GM11168 (cell line): ENCODE measurements around the gene MR1.

Experiments
- in situ Hi-C: fragments of 300-500 bp; cut with MboI; formaldehyde crosslinking; loops from one replicate; pipeline ENCODE4 v1.12.0; 2022; ENCODE audit warnings: low sequenced_read_pairs; ENCODE audit not compliant: unreplicated experiment

MR1 gene

DNA sequence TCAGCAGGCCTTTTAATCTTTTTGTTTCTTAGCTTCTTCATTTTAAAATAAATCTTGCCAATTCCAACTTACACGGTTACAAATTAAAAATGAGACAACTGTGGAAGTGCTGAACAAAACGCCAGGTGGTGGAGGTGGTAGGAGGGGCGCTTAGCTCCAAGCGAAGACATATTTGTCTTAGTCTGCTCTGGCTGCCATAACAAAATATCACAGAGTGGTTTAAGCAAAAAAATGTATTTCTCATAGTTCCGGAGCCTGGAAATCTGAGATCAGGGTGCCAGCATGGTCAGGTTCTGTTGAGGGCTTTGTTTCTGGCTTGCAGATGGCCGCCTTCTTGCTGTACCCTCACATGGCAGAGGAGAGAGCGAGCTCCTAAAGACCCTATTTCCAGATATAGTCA, 69.6 kb downstream of the MR1 start:
- in situ Hi-C loops, result no loop called here

DNA sequence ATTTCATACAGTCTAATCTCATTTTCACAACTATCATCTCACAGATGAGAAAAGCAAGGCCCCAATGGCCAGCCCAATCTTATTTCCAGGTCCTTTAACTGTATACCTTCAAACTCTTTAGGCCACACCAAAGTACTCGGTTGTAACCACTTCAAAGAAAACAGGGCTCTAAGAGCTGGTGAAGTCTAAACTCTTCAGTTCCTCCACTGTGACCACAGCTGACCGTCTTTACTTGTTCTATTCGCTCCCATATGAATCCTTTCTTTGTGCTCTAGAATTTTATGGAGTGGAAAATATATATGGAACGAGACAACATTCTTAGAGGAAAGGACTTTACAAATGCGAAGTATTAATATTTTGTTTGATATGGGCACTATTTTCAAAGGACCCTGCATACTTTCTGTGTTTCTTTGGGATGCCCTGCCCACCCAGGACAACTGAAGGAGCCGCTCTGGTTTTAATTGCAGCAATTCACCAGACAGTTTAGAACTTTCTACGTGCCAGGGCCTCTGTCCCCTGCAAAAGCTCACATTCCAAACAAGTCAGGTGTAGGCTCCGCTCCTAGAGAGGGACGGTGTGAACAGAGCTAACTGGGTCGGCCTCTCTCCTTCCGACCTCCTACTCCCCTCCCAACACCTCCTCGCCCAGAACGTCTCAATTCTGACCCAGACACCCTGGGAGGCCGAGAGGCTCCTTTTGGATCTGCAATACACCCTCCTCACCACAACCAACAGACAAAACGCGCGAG, 70.4 kb downstream of the MR1 start:
- in situ Hi-C loops, result no loop called here

DNA sequence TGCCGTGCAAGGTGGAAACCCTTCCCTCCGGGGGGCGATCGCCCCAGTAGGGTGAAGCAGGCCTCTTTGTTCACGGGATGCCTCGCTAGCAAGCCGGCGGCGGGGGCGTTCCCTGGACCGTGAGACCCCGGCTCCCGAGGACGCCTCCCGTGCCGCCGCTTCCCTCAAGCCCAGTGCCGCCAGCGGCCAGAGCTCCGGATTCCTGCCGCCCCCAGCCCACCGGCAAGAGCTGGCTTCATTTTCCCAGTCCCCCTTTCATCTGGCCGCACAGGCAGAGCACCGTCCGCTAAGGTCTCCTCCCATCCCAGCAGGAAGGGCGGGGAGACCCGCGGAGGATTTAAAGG, 71.0 kb downstream of the MR1 start:
- in situ Hi-C loops, result no loop called here

DNA sequence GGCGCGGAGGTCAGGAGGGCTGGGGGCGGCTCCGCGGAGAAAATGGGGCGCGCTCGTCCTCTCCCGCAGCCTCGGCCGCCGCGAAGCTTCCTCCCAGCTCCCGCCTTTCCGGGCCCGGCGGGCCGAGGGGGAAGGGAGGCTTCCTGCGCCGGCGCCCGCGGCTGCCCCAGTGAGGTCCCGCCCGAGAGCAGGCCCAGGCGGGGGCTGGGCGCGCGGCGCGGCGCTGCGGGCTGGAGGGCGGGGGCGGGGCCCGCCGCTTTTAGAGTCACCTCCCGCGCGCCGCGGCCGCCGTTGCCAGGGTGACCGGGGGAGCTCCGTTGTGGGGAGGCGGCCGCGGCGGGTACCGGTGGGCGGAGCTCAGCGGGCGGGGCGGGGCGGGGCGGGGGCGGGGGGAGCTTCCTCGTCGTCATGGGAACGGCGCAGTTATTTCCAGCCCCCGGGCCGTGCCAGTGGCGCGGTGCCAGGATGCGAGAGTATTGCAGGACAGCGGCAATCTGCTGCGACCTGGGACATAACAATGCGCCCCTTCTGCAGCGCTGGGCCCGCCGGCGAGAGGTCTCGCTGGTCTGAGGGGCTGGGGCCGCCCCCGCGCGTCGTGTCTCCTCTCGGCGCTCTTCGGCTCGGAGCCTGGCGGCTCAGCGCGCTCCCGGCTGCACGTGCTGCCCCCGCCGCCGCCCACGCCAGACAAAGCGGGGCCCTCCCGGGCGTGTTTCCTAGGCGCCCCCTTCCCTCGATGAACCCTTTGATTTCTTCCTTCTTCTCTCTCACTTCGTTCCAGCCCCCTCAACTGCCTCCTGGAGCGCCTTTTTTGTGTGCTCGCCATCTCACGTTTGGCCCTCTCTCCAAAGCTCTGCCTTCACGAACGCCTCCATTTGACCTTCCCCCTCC, 71.6 kb downstream of the MR1 start:
- in situ Hi-C loops, result no loop called here

DNA sequence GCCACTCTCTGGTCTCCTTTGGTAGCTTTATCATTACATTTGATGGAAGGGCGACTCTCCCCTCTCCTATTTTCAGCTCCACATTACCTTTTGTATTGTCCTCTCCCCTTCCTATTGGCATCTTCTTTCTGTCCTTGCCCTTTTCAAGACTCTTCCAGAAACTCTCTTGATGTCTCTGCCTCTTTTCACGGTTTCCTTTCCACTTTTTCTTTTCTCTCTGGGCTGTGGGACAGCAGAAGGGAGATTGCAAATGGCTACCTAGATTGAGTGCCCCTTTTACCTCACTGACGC, 72.2 kb downstream of the MR1 start:
- in situ Hi-C loops, result no loop called here

DNA sequence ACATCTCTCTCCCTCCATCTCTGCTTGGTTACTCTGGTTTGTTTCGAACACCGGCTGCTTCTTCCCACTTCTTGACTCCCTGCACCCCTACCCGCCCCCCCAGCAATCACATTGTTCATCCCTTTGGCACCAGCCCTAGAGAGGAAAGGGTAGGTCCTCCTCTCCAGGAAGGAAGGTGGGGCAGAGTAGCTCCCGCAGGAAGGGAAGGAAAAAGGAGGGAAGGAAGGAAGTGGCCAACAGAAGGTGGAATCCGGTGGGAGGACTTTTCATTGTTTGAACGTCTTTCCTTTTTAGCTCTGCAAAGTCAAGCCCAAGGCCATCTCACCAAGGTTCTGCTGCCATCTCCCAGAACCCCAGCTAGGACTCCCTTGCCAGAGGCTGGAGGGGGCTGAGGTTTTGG, 72.7 kb downstream of the MR1 start:
- in situ Hi-C loops, result no loop called here

DNA sequence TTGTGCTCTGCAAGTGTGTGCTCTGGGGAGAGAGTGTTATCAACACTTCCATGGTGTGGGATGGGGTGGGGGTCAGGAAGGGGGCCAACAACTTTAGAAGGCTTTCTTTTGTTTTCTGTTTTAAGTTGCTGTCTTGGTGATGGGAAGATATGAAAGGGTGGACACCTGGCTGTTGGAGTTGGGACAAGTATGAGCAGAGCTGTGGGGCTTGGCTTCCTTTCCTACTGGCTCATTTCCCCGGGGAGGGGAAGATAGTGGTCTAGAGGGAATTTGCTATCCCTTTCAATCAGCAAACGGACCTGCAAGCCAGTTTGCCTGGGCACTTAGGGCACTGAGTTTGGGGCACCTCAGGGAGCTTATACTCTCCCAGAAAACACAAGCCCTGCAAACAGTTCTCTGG, 73.9 kb downstream of the MR1 start:
- in situ Hi-C loops, result no loop called here

DNA sequence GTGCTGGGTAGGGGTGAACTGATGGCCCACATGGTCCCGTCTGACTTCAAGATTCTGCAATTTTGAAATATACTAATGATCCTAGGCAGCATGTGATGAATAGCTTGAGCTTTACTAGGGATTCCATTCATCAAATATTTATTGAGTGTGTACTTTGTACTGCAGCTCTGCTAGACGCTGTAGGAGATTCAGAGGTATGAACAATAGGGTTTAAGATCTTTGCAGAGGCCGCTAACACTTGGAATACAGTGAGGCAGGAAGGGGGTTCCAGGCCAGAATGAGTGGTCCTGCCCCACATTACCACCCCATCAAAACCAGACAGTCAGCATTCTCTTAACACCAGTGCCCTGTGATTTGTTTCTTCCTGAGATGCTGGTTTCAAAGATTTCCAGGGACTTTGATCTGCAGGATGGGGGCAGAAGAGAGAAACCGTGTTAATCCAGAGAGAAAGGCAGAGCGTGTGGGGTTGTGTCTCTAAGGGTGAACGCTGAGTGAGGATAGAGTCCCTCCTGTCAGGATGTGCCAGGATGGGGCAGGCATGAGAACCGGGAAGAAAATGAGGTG, 74.6 kb downstream of the MR1 start:
- in situ Hi-C loops, result no loop called here

DNA sequence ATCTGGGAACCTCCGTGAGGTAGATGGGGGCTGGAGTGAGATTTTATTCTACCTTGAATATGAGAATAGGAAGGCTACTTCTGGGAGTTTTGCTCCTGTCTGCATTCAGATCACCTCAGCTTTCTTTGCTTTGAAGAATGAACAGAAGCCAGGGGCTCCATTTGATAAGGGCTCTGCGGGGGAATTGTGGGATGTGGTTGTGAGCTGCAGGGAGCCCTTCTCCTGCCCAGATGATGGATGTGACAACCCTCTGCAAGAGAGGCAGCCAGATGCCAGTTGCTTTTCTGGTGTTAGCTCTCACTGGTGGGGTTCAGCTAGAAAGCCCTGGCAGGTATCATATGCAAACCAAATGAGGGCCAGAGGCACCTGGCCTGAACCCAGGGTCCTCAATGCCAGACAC, 76.2 kb downstream of the MR1 start:
- in situ Hi-C loops, result no loop called here
